Coronary artery (tissue), 2 donors: Measurements from ENCODE around the gene DUSP2.

Experiments
- DNase-seq: peaks from one replicate; pipeline ENCODE4 v3.0.0-alpha.2; 2017; ENCODE audit warnings: low spot score
- H3K27ac ChIP-seq, 2 donors: fragments of 200-600 bp; sonication (generic); one replicate each; pipeline ENCODE4 v1.5.1; 2016 to 2019
- H3K4me3 ChIP-seq: fragments of 200-600 bp; sonication (generic); 2 replicates; pipeline ENCODE4 v1.5.1; 2016; ENCODE audit warnings: mild to moderate bottlenecking, moderate library complexity
- CTCF ChIP-seq: fragments of 200-600 bp; sonication (generic); IDR thresholded peaks from one replicate; pipeline ENCODE4 v1.5.1; 2019; ENCODE audit warnings: antibody characterized with exemption

Gene DUSP2

DNA sequence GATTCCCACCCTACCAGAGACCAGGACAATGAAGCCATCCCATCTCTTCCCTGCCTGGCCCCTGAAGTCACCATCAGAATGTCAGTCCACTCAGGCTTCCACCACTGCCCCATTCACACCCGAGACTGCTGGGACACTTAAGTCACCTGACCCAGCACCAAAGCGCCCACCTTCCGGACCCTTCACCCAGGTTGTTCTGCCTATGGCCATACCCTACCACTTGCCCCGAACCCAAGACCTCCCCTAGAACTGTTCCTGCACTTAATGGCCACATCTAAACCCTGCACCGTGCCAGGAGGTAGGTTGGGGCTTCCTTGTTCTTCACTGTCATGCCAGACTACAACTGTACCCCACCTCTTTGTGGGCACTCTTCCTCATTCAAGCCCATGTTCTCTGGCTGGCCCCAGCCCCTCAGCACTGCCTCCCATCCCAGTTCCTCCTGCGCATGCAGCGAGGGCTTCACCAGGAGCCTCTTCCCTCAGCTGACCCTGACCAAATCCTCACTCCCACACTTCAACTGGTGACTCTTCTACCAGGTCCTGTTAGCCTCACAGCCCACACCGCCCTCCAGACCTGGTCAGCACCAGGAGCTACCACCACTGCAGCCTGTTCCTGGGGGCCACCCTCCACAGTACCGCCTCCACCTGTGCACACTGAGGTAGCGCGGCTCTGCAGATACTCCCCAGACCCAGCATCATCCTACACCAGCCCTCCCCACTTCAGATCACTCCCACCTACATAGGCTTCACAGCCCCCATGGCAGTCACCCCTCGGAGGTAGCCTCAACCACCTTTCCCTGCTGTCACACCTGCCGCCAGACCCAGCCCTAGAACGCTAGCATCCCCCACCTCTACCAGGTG, 20.6 kb downstream of the DUSP2 start:
- no peak overlapping the region for H3K4me3 ChIP-seq
- no peak overlapping the region for H3K27ac ChIP-seq
- no peak for TF ChIP-seq CTCF
- no peak for DNase-seq

DNA sequence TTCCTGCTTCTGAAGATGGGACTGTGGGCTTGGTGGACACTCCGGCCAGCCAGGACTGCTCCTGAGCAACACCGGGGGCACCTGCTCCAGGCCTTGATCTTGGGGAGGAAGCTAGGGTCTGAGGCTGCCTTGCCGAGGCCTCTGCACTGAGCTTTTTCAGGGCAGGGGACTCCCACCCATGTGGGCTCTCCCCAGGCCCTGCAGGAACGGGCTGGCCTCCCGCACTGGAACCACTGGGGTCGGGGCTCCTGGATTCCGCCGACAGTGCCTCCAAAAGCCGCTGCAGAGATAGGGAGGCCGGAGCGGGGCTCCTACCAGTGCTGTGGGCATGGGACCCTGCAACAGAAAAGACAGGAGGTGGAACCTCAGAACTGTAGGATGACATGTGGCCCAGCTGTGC, 21.3 kb downstream of the DUSP2 start:
- no peak for DNase-seq
- TF ChIP-seq CTCF = no peak
- Histone ChIP-seq H3K4me3 (no peak overlapping the region), H3K27ac (no peak overlapping the region)

DNA sequence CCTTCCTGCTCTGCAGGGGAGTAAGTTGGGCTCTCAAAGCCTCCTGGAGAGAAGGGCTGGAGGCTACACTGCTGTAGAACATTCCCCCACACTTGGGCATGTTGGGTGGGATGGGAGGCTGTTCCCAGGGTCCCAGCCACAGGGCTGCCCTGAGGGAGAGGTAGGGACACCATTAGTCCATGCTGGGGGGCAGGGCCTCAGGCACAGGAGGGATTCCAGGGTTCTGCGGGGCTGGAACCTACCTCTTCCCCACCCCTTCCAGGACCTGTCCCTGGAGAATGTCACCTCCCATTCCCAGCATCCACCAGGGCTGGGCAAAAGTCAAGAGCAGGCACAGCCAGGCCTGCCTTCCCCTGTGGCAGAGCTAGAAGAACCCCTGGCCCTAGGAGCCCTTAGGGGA, 21.9 kb downstream of the DUSP2 start:
- Histone ChIP-seq H3K27ac (no peak overlapping the region), H3K4me3 (no peak overlapping the region)
- DNase-seq = no peak
- TF ChIP-seq CTCF = no peak

- Histone ChIP-seq H3K27ac (no peak overlapping the region), H3K4me3 (no peak overlapping the region)
- no peak for DNase-seq
- no peak for TF ChIP-seq CTCF
These were observed 22.8 kb downstream of the DUSP2 start for GRCh38 chr2:96122391-96122790.

DNA sequence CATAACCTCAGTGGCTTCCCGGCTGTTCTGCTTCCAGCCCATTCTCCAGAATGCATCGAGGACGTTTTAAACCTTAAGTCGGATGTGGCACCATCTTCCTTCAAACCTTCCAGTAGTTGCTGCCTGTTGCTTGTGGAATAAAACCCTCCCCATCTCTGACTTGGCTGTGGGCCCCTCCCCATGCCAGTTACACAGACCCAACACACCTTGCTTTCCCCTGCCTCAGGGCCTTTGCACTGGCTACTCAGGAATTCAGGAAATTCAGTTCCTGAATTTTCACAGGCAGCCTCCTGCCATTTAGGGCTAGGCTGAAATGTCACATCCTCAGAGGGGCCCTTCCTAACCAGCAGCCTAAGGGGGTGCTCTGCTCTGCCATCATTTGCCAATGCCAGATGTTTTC, 23.8 kb downstream of the DUSP2 start:
- H3K4me3 ChIP-seq = no peak overlapping the region
- H3K27ac ChIP-seq = no peak overlapping the region
- TF ChIP-seq CTCF = no peak
- DNase-seq = no peak

DNA sequence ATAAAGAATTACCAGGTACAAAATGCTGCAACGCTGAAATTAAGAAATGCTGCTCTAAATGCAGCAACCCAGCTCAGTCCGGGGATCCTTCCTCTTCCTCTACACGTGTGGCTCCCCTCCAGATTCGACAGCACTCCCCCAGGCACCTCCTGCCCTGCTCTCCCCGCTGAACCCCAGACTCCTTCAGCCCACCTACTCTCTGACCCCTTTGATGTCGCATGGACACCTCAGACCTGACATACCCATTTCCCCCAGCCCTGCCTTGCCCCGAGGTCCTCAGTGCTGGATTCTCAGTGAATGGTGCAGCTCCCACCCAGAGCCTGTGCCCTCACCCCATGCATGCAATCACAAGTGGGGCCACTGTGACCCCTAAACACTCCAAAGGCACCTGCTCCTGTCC, 24.2 kb downstream of the DUSP2 start:
- TF ChIP-seq CTCF = no peak
- Histone ChIP-seq H3K27ac (no peak overlapping the region), H3K4me3 (no peak overlapping the region)
- no peak for DNase-seq

GRCh38 chr2:96120091-96120720, 25.0 kb downstream of the DUSP2 start:
- no peak overlapping the region for H3K27ac ChIP-seq
- DNase-seq = no peak
- no peak overlapping the region for H3K4me3 ChIP-seq
- no peak for TF ChIP-seq CTCF
